Measurements from ENCODE around the gene CDH23.

DNA sequence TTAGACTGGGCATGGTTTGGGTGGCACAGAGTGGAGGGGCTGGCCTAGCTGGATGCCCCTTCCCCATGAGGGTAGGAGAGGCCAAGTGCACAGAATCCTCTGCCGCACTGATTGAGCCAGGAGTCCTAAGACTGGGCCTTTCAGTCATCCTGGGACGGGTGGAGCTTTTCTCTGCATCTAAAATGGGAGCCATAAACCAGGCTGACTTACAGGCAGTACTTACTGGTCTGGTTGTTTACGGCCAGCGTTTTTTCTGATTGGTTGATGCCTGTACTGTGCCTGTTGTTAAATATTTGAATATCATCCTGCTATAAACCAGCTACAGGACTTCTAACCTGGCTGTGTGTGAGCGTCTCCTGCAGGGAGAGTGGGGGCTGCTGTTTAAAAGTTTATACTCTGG is 107.8 kb downstream of the CDH23 start:
- TF ChIP-seq, protein P1, sequence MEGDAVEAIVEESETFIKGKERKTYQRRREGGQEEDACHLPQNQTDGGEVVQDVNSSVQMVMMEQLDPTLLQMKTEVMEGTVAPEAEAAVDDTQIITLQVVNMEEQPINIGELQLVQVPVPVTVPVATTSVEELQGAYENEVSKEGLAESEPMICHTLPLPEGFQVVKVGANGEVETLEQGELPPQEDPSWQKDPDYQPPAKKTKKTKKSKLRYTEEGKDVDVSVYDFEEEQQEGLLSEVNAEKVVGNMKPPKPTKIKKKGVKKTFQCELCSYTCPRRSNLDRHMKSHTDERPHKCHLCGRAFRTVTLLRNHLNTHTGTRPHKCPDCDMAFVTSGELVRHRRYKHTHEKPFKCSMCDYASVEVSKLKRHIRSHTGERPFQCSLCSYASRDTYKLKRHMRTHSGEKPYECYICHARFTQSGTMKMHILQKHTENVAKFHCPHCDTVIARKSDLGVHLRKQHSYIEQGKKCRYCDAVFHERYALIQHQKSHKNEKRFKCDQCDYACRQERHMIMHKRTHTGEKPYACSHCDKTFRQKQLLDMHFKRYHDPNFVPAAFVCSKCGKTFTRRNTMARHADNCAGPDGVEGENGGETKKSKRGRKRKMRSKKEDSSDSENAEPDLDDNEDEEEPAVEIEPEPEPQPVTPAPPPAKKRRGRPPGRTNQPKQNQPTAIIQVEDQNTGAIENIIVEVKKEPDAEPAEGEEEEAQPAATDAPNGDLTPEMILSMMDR (IDR thresholded peaks at IDR 0.05) = no peak
- no peak for TF ChIP-seq EZH2 (IDR thresholded peaks at IDR 0.05; ENCODE audit: borderline replicate concordance, insufficient read depth, low read depth, low read length, poor library complexity, severe bottlenecking)
